ENCODE results near the gene CBX4. TPM values are rescaled to one million over a fixed set of nuclear protein-coding genes. Genes with fewer than 3 reads are reported as not detected.

The CBX4 gene
- total RNA-seq, 6 experiments from 2014 or later: 8.9 to 21.9 (median 15.1) TPM

GRCh38 chr17:79794659-79795511 is 44.4 kb downstream of the CBX4 start:
- ATAC-seq (no peak), DNase-seq (no peak)
- TF ChIP-seq CTCF (IDR thresholded peaks at IDR 0.05) (no peak), POLR2A (IDR thresholded peaks at IDR 0.05) (no peak)
- H3K36me3 ChIP-seq: no peaks in the 10 kb centered on the region
- no peaks in the 10 kb centered on the region for H3K9me3 ChIP-seq
- peaks cover 14 to 40% of the 10 kb centered on the region in 2 donors for H3K27me3 ChIP-seq
- intact Hi-C loops (cut with DNase I): no loop called here
- H3K4me3 ChIP-seq: no peak overlapping the region
- peaks cover 0 to 24% (median 11%) of the 10 kb centered on the region in 4 donors for H3K4me1 ChIP-seq
- WGBS (ENCODE audit: insufficient coverage, low coverage, low lambda C conversion rate, missing lambda C conversion rate): 91% methylated on average over 4 of the region's 47 CpGs
- no peak overlapping the region for H3K27ac ChIP-seq

- intact Hi-C loops (cut with DNase I): no loop called here
- WGBS (ENCODE audit: insufficient coverage, low coverage, low lambda C conversion rate, missing lambda C conversion rate): 69% methylated on average over 3 of the region's 3 CpGs
- H3K27ac ChIP-seq: no peak overlapping the region
- TF ChIP-seq CTCF (IDR thresholded peaks at IDR 0.05) (no peak), POLR2A (IDR thresholded peaks at IDR 0.05) (no peak)
- no peak for DNase-seq
- no peaks in the 10 kb centered on the region for H3K9me3 ChIP-seq
- H3K27me3 ChIP-seq: peaks cover 14 to 41% of the 10 kb centered on the region in 2 donors
- H3K4me3 ChIP-seq: no peak overlapping the region
- no peaks in the 10 kb centered on the region for H3K36me3 ChIP-seq
- ATAC-seq: no peak
- peaks cover 0 to 28% (median 11%) of the 10 kb centered on the region in 4 donors for H3K4me1 ChIP-seq
These were observed 45.3 kb downstream of the CBX4 start for GRCh38 chr17:79793924-79794304.

GRCh38 chr17:79792984-79793923 is 46.0 kb downstream of the CBX4 start:
- Histone ChIP-seq H3K27me3 (peaks cover 14 to 37% of the 10 kb centered on the region in 2 donors), H3K9me3 (no peaks in the 10 kb centered on the region), H3K27ac (no peak overlapping the region), H3K4me1 (peaks cover 0 to 23% (median 10%) of the 10 kb centered on the region in 4 donors), H3K36me3 (no peaks in the 10 kb centered on the region), H3K4me3 (no peak overlapping the region)
- ATAC-seq (no peak), DNase-seq (no peak)
- intact Hi-C loops (cut with DNase I): no loop called here
- no peak for TF ChIP-seq POLR2A (IDR thresholded peaks at IDR 0.05)
- no peak for TF ChIP-seq CTCF (IDR thresholded peaks at IDR 0.05)
- 38% methylated on average over 41 of the region's 63 CpGs for WGBS (ENCODE audit: insufficient coverage, low coverage, low lambda C conversion rate, missing lambda C conversion rate)

- 22% methylated on average over 22 of the region's 22 CpGs for WGBS (ENCODE audit: insufficient coverage, low coverage, low lambda C conversion rate, missing lambda C conversion rate)
- Histone ChIP-seq H3K27ac (no peak overlapping the region), H3K36me3 (no peaks in the 10 kb centered on the region), H3K4me1 (peaks cover 0 to 17% (median 7%) of the 10 kb centered on the region in 4 donors), H3K27me3 (peaks cover 14 to 32% of the 10 kb centered on the region in 2 donors), H3K4me3 (no peak overlapping the region), H3K9me3 (no peaks in the 10 kb centered on the region)
- TF ChIP-seq CTCF (IDR thresholded peaks at IDR 0.05) (no peak), POLR2A (IDR thresholded peaks at IDR 0.05) (no peak)
- intact Hi-C loops (cut with DNase I): no loop called here
- ATAC-seq: no peak
- no peak for DNase-seq
These were observed 46.8 kb downstream of the CBX4 start for GRCh38 chr17:79792341-79792871.

Data from right lobe of liver (tissue), 6 donors.